GM21619 (cell line): ENCODE data around the gene FIZ1.

Experiments
- ATAC-seq: cut with Tn5 transposase; IDR thresholded peaks from one replicate; pipeline ENCODE4 v1.9.1; 2021; ENCODE audit not compliant: unreplicated experiment

FIZ1 gene

GRCh38 chr19:55635856-55636440 lies 36.6 kb upstream of the FIZ1 start:
- ATAC-seq: no peak

- ATAC-seq: no peak
Observed at GRCh38 chr19:55635334-55635717, 36.0 kb upstream of the FIZ1 start.

DNA sequence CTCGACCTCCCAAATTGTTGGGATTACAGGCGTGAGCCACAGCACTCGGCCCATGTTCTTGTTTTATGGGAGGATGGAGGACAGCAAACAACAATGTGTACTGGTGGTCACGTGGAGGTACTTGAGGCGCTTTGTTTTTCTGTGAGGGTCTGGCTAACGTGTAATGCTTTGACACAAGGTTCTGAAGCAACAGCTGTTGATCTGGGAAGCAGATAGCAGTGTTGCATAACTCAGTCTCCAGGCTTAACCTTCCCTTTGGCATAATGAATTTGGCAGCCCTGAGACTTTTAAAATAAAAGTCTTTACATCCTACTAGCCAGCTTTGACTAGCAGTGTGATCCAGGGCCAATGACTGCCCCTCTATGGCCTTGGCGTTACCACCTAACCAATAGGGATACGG lies 34.5 kb upstream of the FIZ1 start:
- no peak for ATAC-seq

DNA sequence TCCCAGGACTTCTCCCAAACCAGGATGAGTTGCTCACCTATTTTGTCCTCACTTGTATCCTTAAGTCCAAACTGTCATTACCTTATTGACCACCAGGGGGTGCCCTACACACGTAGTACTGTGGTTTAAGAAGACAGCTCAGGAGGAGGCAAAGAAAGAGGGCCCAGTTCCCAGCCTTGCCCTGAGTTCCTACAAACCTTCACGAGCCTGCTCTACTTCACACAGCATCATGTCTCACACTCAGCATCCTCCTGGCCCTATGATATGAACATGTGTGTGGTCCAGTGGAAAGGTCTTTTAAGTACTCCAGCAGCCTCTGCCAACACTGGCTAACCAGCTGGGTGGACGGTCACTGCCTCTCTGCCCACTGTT lies 33.1 kb upstream of the FIZ1 start:
- no peak for ATAC-seq

GRCh38 chr19:55626350-55626749 lies 27.0 kb upstream of the FIZ1 start:
- ATAC-seq: no peak

DNA sequence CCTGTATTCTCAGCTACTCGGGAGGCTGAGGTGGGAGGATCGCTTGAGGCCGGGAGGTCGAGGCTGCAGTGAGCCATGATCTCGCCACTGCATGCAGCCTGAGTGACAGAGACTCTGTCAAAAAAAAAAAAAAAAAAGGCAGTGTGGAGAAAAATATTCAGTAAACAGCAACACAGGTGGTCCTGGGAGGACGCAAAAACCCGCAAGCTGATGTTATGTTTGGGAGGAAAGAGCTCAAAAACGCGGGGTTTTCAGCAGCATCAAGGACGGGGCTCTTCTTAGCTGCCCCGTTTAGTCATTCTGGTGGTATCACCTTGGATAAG lies 25.6 kb upstream of the FIZ1 start:
- no peak for ATAC-seq

DNA sequence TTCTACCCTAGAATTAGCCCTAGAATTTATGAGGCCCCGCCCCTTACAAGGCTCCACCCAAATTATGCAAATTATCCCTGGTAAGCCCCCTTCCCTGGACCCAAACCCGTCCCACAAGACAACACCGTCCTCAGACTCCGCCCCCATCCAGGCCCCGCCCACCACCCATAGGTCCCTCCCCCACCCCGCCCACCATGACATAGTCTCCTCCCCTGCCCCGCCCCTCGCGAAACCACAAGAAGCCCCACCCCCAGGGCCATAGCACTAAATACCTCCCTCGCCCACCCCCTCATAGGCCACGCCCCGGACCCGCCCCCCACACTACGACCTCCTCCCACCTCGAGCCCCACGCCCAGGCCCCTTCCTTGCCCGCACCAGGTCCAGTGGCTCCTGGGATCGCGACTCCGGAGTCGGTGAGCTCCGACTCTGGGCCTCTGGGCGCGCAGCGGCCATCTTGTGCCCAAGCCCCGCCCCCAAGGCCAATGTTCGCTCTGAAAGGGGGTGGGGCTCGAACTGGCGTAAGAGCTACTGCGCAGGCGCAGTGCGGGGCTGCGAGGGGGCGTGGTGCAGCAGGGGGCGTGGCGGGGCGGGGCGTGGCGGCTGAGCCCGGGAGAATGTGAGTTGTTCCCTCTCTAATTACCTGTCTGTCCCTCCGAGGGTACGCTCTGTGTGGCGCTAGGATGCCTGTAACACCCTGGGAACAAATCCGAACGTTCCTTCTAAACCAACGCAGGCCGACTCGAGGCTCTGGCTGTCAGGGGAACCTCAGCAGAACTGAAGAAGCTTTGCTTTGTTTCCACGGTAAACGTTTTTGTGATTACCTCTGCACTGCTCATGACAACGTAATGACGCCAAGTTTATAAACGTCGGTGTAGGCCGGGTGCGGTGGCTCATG lies 25.0 kb upstream of the FIZ1 start, which contains the start of gene ZNF784:
Gene ZNF784 (minus strand): TSS at position 458 of the 895 bp plus-strand sequence. CDS start 5 bp downstream, at position 453.
- ATAC-seq: peak; percentile 52

DNA sequence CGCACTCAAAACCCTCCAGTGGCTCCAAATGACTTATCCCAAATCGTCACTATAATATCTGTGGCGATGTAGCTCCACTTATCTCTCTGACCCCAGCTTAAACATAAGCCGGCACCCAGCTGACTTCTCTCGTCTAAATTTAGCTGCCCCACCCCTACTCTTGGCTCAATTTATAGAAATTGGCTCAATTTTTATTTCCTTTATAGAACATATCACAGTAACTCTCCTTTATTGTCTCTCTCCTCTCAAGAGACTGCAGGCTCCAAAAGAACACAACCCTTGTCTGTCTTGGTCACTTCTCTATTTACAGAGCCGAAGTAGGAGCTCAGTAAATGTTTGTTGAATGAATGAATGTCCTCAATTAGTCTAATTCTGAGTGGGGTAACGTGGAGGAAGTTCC lies 24.2 kb upstream of the FIZ1 start:
- ATAC-seq: no peak

- ATAC-seq: no peak
Observed at GRCh38 chr19:55623130-55623529, 23.8 kb upstream of the FIZ1 start.

DNA sequence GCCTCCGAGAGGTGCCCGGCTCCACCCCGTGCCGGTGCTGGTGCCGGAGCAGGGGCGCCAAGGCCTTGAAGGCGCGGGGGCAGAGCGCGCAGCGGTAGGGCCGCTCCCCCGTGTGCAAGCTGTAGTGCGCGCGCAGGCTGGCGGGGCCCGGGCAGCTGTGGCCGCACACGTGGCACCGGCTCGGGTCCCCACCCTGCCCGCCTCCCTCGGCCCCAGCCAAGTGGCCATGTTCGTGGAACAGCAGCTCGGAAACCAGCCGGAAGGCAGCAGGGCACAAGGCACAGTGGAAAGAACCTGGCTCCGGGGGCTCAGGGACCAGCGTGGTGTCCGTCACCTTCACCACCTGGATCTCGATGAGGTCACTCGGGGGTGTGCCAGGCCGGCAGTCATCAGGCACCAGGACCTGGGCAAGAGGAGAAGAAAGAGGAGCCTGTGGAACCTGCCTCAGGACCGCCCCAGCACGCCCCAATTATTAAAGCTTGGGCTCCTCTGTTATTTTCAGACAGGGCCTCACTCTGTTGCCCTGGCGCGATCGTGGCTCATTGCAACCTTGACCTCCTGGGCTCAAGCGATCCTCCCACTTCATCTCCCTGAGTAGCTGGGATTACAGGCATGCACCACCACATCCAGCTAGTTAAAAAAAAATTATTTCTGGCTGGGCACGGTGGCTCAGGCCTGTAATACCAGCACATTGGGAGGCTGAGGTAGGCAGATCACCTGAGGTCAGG lies 23.1 kb upstream of the FIZ1 start:
- no peak for ATAC-seq

DNA sequence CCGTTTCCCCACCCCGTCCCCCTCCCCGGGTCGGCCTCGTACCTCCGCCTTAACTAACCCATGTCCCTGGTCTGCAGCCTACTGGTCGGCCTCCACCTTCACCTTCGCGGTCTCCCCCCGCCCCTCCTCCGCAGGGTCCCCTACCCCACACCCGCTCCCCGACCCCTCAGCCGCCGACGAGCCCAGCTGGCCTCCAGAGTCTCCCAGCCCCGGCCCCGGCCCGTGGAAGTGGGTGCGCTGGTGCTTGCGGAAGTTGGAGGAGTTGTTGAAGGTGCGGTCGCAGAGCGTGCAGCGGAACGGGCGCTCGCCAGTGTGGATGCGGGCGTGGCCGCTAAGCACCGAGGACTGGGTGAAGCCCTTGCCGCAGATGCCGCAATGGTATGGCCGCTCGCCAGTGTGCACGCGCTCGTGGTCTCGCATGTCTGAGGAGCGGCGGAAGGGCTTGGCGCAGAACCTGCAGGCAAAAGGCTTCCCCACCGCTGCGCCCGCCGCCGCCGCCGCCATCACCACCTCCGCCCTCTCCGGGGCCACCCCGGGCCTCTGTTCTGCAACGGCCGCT lies 22.4 kb upstream of the FIZ1 start:
- no peak for ATAC-seq

GRCh38 chr19:55621205-55621672 lies 21.9 kb upstream of the FIZ1 start:
- no peak for ATAC-seq

GRCh38 chr19:55620410-55621204 lies 21.3 kb upstream of the FIZ1 start:
- ATAC-seq: no peak

DNA sequence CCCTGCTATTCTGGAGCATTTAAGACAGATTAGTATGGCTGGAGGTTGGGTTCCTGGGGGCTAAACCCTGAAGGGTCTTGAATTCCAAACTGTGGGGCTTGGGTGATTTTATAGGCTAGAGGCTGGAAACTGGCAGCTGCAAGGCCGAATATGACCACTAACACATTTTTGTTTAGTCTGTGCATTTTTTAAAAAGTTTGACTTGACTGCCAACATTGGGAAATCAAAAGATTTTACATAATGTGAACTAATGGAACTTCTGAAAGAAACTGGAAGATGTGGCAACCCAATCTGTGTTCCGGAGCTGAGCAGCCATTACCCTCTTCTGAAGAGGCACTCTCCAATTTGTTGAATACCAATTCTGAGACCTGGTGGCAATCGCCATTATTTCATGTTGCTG lies 20.0 kb upstream of the FIZ1 start:
- ATAC-seq: no peak

DNA sequence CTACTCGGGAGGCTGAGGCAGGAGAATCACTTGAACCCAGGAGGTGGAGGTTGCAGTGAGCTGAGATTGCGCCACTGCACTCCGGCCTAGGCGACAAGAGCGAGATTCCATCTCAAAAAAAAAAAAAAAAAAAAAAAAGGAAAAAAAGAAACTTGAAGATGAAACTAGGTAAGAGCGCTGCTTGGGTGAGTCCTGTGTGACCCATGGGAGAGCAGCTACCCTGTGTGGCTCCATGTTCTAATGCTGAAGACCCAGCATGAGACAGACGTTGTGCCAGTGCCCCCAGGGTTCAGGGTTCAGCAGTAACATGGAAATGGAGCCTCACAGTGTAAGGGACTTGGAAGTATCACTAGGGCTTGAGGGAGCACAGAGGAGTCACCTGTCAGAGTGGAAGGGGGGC lies 19.1 kb upstream of the FIZ1 start:
- ATAC-seq: no peak

- ATAC-seq: no peak
Observed at GRCh38 chr19:55617426-55617825, 18.1 kb upstream of the FIZ1 start.

- no peak for ATAC-seq
Observed at GRCh38 chr19:55616395-55616875, 17.1 kb upstream of the FIZ1 start.

DNA sequence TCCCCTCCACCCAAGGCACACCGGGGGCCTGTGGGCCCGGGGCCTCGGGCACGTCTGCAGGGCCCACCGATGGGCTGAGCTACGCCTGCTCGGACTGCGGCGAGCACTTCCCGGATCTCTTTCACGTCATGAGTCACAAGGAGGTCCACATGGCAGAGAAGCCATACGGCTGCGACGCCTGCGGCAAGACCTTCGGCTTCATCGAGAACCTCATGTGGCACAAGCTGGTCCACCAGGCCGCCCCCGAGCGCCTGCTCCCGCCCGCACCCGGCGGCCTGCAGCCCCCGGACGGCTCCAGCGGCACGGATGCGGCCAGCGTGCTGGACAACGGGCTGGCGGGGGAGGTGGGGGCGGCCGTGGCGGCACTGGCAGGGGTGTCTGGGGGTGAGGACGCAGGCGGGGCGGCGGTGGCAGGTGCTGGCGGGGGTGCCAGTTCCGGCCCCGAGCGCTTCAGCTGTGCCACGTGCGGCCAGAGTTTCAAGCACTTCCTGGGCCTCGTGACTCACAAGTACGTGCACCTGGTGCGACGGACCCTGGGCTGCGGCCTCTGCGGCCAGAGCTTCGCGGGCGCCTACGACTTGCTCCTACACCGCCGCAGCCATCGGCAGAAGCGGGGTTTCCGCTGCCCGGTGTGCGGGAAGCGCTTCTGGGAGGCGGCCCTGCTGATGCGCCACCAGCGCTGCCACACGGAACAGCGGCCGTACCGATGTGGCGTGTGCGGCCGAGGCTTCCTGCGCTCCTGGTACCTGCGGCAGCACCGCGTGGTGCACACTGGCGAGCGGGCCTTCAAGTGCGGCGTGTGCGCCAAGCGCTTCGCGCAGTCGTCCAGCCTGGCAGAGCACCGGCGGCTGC lies 16.5 kb upstream of the FIZ1 start:
- ATAC-seq: no peak

DNA sequence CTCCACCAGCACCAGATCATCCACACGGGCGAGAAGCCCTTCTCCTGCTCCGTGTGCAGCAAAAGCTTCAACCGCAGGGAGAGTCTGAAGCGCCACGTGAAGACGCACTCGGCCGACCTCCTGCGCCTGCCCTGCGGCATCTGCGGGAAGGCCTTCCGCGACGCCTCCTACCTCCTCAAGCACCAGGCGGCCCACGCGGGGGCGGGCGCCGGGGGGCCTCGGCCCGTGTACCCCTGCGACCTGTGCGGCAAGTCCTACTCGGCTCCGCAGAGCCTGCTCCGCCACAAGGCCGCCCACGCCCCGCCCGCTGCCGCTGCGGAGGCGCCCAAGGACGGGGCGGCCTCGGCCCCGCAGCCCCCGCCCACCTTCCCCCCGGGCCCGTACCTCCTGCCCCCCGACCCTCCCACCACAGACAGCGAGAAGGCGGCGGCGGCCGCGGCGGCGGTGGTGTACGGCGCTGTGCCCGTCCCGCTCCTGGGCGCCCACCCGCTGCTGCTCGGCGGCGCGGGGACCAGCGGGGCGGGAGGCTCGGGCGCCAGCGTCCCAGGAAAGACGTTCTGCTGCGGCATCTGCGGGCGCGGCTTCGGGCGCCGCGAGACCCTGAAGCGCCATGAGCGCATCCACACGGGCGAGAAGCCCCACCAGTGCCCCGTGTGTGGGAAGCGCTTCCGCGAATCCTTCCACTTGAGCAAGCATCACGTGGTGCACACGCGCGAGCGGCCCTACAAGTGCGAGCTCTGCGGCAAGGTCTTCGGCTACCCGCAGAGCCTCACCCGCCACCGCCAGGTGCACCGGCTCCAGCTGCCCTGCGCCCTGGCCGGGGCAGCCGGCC lies 15.6 kb upstream of the FIZ1 start:
- ATAC-seq: no peak
